Measurements from ENCODE around the gene NALCN. TPM values are rescaled to one million over a fixed set of nuclear protein-coding genes. Genes with fewer than 3 reads are reported as not detected.
A peak's percentile ranks its signal among the peaks of the same experiment; 100 is the strongest.
"Not testable (repeated sequence)": the region's sequence is repeated elsewhere in the genome, so short reads cannot be mapped to it uniquely, and the experiment has no call there.

Gene NALCN
- total RNA-seq, 1 donor from 2014 or later: 16.5 TPM

GRCh38 chr13:101343128-101343787 lies 73.0 kb downstream of the NALCN start:
- no peak for DNase-seq (ENCODE audit: low read depth in 2 of 2)

- no peak for DNase-seq (ENCODE audit: low read depth in 2 of 2)
These were observed 74.8 kb downstream of the NALCN start for GRCh38 chr13:101341464-101341863.

GRCh38 chr13:101339202-101339601 lies 77.1 kb downstream of the NALCN start:
- no peak for DNase-seq (ENCODE audit: low read depth in 2 of 2)

GRCh38 chr13:101332583-101332982 lies 83.7 kb downstream of the NALCN start:
- no peak for DNase-seq (ENCODE audit: low read depth in 2 of 2)

- DNase-seq (ENCODE audit: low read depth in 2 of 2): no peak
These were observed 84.6 kb downstream of the NALCN start for GRCh38 chr13:101331731-101332130.

- DNase-seq (ENCODE audit: low read depth in 2 of 2): no peak
These were observed 88.4 kb downstream of the NALCN start for GRCh38 chr13:101327871-101328270.

GRCh38 chr13:101326710-101327109 lies 89.6 kb downstream of the NALCN start:
- DNase-seq (ENCODE audit: low read depth in 2 of 2): no peak

GRCh38 chr13:101325423-101325822 lies 90.9 kb downstream of the NALCN start:
- no peak for DNase-seq (ENCODE audit: low read depth in 2 of 2)

- DNase-seq (ENCODE audit: low read depth in 2 of 2): no peak
These were observed 92.7 kb downstream of the NALCN start for GRCh38 chr13:101323601-101324000.

GRCh38 chr13:101317986-101318523 lies 98.3 kb downstream of the NALCN start:
- DNase-seq (ENCODE audit: low read depth in 2 of 2): no peak

GRCh38 chr13:101313479-101313878 lies 102.8 kb downstream of the NALCN start:
- DNase-seq (ENCODE audit: low read depth in 2 of 2): not testable (repeated sequence)

GRCh38 chr13:101309014-101309619 lies 107.2 kb downstream of the NALCN start:
- DNase-seq (ENCODE audit: low read depth in 2 of 2): no peak

- no peak for DNase-seq (ENCODE audit: low read depth in 2 of 2)
These were observed 107.9 kb downstream of the NALCN start for GRCh38 chr13:101308247-101309013.

- DNase-seq (ENCODE audit: low read depth in 2 of 2): peak in 1 of 2 donors; percentile 30
These were observed 109.1 kb downstream of the NALCN start for GRCh38 chr13:101307181-101307701.

GRCh38 chr13:101306773-101307172 lies 109.5 kb downstream of the NALCN start:
- no peak for DNase-seq (ENCODE audit: low read depth in 2 of 2)

GRCh38 chr13:101305981-101306411 lies 110.3 kb downstream of the NALCN start:
- peak in 1 of 2 donors; percentile 71 for DNase-seq (ENCODE audit: low read depth in 2 of 2)

GRCh38 chr13:101303521-101303920 lies 112.8 kb downstream of the NALCN start:
- DNase-seq (ENCODE audit: low read depth in 2 of 2): no peak

GRCh38 chr13:101301053-101301452 lies 115.3 kb downstream of the NALCN start:
- no peak for DNase-seq (ENCODE audit: low read depth in 2 of 2)

GRCh38 chr13:101300531-101300930 lies 115.8 kb downstream of the NALCN start:
- no peak for DNase-seq (ENCODE audit: low read depth in 2 of 2)

- no peak for DNase-seq (ENCODE audit: low read depth in 2 of 2)
These were observed 117.8 kb downstream of the NALCN start for GRCh38 chr13:101298517-101298916.

GRCh38 chr13:101297794-101298193 lies 118.5 kb downstream of the NALCN start:
- DNase-seq (ENCODE audit: low read depth in 2 of 2): no peak

- no peak for DNase-seq (ENCODE audit: low read depth in 2 of 2)
These were observed 123.6 kb downstream of the NALCN start for GRCh38 chr13:101292711-101293110.
